HG03460 (cell line): ENCODE measurements around the gene UFC1.

Source experiments
- ATAC-seq: cut with Tn5 transposase; IDR thresholded peaks from one replicate; pipeline ENCODE4 v1.9.1; 2021; ENCODE audit not compliant: unreplicated experiment

Gene UFC1

GRCh38 chr1:161192476-161193465 lies 39.0 kb downstream of the UFC1 start:
- peak; percentile 66 for ATAC-seq

- no peak for ATAC-seq
Observed at GRCh38 chr1:161193561-161194235, 39.9 kb downstream of the UFC1 start.

- peak; percentile 59 for ATAC-seq
Observed at GRCh38 chr1:161195171-161195570, 41.4 kb downstream of the UFC1 start.

DNA sequence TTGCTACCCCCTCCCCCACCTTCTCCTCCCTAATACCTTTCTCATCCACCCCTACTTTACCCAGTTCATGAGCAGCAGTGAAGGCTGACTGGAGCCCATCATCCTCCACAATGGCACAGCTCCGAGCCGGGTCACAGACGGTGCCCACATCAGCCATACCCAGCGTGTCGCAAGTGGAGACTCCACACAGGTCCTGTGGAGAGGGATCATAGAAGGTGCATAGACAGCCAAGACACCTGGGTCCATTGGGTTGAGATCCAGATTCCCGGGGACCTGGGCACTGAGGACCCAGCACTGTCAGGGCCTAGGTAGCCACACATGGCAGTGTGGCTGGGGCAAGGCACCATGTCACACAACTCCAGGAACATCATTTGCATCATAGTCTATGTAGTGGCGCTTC lies 42.3 kb downstream of the UFC1 start:
- no peak for ATAC-seq

- no peak for ATAC-seq
Observed at GRCh38 chr1:161196521-161197451, 43.0 kb downstream of the UFC1 start.

- no peak for ATAC-seq
Observed at GRCh38 chr1:161197560-161198193, 43.9 kb downstream of the UFC1 start.

GRCh38 chr1:161198194-161198896 lies 44.6 kb downstream of the UFC1 start:
- ATAC-seq = no peak

DNA sequence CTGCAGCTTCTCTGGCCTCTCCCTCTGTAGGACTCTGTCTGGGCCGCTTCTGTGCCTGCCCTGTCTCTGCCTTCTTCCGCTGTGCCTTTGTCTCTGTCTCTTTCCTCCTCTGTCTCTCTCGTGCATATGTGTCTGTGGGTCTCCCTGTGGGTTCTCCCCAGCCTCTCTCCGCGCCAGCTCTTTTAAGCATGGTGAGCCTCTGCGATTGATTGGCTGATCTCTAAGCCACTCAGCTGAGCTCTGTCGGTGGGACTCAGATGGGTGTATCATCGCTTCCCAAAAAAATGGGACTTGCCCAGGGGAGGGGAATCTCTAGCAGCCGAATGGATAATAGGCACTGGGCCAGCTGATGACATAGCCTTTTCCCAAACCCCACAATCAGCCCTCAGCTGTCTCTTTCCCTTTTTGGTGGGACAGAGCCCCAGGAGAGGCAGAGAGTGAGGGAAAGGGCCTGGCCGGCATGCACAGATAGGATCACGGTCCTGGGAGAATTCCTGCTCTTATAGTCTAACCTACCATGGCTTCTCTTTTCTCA lies 45.2 kb downstream of the UFC1 start, which contains the start of gene ADAMTS4:
ADAMTS4 (minus strand) TSS at position 158 of the 535 bp plus-strand sequence. CDS start 427 bp downstream, outside the sequence.
- ATAC-seq = no peak

DNA sequence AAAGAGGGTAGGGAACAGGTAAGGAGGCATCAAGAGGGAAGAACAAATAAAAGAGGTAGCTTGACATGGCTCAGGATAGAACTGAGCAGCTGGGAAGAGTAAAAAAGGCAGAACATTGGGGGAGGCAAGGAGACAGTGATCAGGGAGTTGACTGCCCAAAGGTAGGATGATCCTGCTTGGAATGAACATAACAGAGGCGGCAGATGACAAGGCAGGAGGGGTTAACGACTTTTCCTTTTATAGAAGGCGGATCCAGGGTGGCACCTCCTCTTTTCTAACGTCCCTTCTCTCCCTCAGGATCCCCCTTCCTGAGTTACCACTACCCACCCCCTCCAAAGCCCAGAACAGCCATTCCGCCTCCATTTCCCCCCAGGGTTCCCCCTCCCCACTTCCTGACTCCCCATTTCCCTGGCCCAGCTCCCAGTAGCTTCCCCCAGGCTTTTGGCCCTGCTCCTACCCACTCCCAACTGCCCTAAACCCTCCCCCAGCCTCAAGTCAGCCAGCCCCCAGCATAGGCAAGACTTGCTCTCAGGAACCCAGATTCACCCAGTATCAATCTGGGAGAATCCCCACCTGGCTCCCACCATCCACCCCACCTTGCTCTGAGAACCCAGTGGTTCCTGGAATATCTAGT lies 45.8 kb downstream of the UFC1 start:
- ATAC-seq = no peak

DNA sequence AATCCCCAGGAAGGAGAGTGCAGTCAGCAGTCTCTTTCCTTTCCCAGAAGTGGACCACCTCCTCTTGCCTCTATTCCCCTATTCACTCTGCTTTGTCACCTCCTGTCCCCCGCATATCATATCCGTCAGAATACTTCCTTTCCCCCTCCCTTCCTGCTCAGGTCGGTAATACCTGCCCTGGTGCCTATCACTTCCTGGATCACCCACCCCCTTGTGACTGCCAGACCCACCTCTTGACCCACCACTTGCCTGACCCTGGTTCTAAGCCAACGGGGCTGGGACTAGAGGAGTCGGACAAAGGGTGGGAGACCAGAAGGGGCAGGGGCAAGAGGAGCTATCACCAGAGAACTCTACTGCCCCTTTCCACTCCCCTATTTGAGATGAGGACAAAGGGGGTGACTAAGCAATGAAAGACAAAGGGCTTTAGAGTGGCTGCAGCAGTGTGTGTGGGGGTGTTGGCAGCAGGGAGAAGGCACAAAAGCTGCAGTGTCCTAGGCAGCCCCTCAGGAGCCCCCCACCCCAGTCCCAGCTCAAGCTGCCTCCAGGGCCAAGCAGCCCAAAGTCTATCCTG lies 46.7 kb downstream of the UFC1 start:
- ATAC-seq = no peak

DNA sequence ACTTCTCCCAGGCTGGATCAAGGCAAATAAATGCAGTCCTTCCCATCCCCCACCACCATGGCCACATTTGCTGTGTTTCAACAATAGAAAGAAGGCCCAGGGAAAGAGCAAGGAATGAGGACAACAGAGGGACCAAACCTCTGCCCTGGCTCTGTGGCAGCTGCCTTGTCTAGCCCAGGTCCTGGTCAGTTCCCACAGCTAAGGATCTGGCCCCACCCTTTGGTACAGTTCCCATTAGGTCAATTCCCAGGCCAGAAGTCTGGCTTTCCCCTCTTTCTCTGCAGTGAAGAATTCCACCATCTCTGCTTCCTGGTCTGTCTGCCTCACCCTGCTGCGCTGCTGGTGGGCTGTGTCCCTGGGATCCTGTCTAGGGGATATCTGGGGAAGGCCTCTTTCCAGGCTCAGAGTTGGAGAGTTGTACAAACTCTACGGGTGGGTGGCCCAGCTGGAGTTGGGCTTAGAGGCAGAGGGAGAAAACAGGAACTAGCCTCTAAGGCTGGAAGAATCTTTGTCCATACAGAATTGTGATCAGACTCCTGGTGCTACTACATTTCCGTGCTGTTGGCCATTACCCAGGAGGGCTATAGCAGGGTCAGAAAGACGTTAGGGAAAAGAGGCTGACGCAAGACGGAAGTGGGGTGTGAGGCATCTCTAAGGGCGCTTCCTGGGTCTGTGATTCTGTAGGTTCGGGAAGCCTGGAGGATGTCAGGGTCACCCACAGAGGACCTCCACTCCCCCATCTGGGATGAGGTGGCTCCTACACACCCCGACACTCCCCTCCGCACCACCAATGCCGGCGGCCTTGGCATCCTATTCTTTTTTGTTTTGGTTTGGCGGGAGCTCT lies 47.4 kb downstream of the UFC1 start:
- no peak for ATAC-seq

GRCh38 chr1:161201836-161202712 lies 48.3 kb downstream of the UFC1 start, which contains the start of gene NDUFS2:
Gene NDUFS2, plus strand, starts transcription at chr1:161202367. Its CDS starts 19 bp downstream, at chr1:161202386.
- peak; percentile 95 for ATAC-seq

DNA sequence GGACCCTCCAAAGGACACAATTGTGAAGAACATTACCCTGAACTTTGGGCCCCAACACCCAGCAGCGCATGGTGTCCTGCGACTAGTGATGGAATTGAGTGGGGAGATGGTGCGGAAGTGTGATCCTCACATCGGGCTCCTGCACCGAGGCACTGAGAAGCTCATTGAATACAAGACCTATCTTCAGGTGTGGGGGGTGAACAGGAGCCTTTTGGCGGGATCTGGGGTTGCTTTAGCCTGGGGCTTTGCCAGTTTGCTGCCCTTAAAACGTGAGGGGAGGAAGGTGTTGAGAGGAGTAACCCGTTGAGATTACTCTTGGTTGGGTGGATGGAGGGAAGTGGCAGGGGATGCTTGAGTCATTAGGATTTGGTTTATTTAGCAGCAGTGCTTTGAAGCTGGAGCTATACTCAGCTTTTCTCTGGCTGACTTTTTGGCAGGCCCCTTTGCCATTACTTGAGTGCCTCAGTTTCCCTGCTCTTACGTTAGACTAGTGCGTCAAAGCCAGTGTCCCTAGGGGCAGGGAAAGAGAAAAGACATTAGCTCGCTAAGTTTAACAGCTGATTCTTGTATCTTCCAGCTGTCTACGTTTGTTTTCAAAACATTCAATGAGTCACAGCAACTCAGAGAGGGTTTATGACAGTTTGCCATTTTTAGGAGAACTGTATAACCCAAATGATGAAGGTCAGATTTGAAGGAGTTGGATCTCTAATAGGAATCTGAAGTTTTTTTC lies 52.8 kb downstream of the UFC1 start:
- no peak for ATAC-seq

- ATAC-seq = no peak
Observed at GRCh38 chr1:161207173-161207572, 53.4 kb downstream of the UFC1 start.
